HFF-Myc (cell line): ENCODE measurements around the gene PPP1CC.

Experiments used
- DNase-seq: peaks from one replicate; pipeline ENCODE4 v3.0.0-alpha.2; 2011; ENCODE audit warnings: low read depth; ENCODE audit errors: extremely low read depth
- H3K4me3 ChIP-seq: replicated peaks from 2 replicates; pipeline ENCODE4 v1.5.1; 2011; ENCODE audit warnings: low read depth, mild to moderate bottlenecking, control low read depth, low read length
- TF ChIP-seq, protein P1 (sequence below): IDR thresholded peaks from 2 replicates; pipeline ENCODE4 v1.5.1; 2012; ENCODE audit warnings: mild to moderate bottlenecking, low read depth, low read length, control low read depth; ENCODE audit errors: missing control alignments

Gene PPP1CC

GRCh38 chr12:110742718-110743570 lies at the start of gene PPP1CC:
TSS of gene PPP1CC (minus strand) at chr12:110742891. CDS start at chr12:110742707, 184 bp downstream.
- TF ChIP-seq, protein P1, sequence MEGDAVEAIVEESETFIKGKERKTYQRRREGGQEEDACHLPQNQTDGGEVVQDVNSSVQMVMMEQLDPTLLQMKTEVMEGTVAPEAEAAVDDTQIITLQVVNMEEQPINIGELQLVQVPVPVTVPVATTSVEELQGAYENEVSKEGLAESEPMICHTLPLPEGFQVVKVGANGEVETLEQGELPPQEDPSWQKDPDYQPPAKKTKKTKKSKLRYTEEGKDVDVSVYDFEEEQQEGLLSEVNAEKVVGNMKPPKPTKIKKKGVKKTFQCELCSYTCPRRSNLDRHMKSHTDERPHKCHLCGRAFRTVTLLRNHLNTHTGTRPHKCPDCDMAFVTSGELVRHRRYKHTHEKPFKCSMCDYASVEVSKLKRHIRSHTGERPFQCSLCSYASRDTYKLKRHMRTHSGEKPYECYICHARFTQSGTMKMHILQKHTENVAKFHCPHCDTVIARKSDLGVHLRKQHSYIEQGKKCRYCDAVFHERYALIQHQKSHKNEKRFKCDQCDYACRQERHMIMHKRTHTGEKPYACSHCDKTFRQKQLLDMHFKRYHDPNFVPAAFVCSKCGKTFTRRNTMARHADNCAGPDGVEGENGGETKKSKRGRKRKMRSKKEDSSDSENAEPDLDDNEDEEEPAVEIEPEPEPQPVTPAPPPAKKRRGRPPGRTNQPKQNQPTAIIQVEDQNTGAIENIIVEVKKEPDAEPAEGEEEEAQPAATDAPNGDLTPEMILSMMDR, result no peak
- peak within 1 kb of the TSS; percentile 58 for H3K4me3 ChIP-seq
- DNase-seq, result peak; percentile 62

- no peak for DNase-seq
- H3K4me3 ChIP-seq, result no peak overlapping the region
- TF ChIP-seq, protein P1, result no peak
Observed at GRCh38 chr12:110791589-110791988, 48.9 kb upstream of the PPP1CC start.

- TF ChIP-seq, protein P1, result no peak
- no peak overlapping the region for H3K4me3 ChIP-seq
- DNase-seq, result no peak
Observed at GRCh38 chr12:110790301-110790700, 47.6 kb upstream of the PPP1CC start.

DNA sequence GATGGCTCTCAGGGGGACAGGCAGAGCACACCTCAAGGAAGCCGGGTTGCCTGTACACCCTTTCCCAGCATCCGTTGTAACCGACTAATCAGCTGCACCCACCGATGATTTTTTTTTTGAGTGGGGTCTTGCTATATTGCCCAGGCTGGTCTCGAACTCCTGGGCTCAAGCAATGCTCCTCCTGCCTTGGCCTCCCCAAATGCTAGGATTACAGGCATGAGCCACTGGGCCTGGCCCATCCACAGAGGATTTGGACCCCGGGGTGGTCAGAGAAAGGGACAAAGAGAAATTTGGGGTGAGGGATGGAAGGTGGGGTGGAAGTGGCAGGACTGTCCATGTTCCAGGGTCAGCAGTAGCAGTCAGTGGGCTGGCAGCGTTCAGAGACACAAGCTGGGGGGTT lies 43.3 kb upstream of the PPP1CC start:
- DNase-seq, result no peak
- TF ChIP-seq, protein P1, result no peak
- no peak overlapping the region for H3K4me3 ChIP-seq

- TF ChIP-seq, protein P1, result no peak
- no peak overlapping the region for H3K4me3 ChIP-seq
- no peak for DNase-seq
Observed at GRCh38 chr12:110785240-110785639, 42.5 kb upstream of the PPP1CC start.

DNA sequence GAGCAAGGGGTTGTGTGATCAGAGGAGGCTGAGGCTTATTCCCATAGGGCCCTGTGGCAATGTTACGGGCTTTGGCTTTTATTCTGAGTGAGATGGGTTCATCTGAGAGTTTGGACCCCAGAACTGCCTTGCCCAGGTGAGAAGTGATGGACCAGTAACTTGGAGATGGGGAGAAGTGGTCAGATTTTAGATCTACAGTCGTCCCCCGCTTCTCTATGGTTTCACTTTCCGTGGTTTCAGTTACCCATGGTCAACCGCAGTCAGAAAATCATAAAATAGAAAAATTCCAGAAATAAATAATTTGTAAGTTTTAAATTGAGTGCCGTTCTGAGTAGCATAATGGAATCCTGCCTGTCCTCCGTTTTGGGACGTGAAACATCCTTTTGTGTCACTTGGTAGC lies 40.2 kb upstream of the PPP1CC start:
- TF ChIP-seq, protein P1, result no peak
- H3K4me3 ChIP-seq, result no peak overlapping the region
- DNase-seq, result no peak
